Stimulated activated CD4-positive, alpha-beta T cell treated with anti-CD3 and anti-CD28 coated beads, Interleukin-12 subunit alpha, Interleukin-12 subunit beta, amount 100 ng/mL, for 48 hours (primary cell): ENCODE results near the gene NTPCR.

Experiments
- DNase-seq, 3 donors: peaks; one replicate each; pipeline ENCODE4 v3.0.0-alpha.2; 2020; ENCODE audit warnings: low read depth in 2 of 3, low spot score in 1 of 3

The NTPCR gene

GRCh38 chr1:233006108-233006507, 55.7 kb downstream of the NTPCR start:
- DNase-seq, result no peak

- DNase-seq, result no peak
Measured at GRCh38 chr1:233006541-233006973, 56.1 kb downstream of the NTPCR start.

- DNase-seq, result no peak
Measured at GRCh38 chr1:233010146-233010545, 59.7 kb downstream of the NTPCR start.

DNA sequence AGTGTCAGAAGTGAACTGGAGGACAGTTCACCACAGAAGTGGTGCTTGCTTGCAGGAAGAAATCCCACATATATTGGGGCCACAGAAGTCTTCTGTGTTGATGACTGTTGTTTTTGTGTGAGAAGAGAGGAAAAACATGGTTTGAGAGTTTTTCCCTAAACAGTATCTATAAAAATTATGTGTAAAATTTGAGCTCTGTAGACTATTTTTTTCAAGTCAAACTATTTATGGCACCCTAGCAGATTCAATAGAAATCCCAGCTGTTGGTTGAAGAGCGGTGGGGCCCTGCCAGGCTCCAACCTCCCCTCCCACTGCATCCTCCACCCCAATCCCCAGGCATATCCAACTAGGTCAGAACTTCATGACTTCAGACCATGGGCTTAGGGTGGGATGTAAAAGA, 61.6 kb downstream of the NTPCR start:
- no peak for DNase-seq

DNA sequence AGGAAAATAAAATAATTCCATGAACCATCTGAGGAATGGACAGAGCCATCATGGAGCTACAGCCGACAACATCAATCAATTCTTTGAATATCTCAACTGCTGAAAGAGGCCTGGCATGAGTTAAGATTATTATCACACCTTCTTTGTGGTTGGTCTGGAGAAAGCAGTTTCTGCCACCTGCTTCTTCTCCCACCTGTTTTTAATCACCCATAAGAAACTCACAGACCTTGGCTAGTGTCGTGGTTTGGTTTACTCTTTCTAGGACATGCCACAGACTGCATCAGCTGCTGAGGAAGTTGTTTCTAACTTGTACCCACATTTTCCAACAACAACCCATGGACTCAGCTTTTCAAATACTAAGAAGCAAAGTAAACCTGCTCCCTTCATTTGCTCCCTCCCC, 65.6 kb downstream of the NTPCR start:
- DNase-seq, result no peak

DNA sequence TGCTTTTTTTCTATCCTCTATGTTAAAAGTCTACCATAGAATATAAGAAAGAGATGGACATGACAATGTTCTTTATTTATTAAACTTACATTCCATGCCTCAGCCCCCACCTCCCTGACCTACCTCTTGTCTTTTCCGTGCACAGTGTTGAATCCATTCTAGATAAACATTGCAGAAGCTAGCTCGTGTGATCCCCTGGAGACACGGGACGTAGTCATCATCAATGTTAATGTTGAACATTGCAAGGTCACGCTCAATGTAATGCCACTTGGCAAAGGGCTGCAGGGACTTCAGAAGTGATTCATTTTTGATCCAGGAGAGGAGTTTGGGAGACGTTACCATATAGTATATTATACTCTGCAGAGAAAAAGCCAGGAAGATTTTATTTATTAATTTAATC, 66.4 kb downstream of the NTPCR start:
- no peak for DNase-seq

- DNase-seq, result no peak
Measured at GRCh38 chr1:233019083-233019482, 68.7 kb downstream of the NTPCR start.

DNA sequence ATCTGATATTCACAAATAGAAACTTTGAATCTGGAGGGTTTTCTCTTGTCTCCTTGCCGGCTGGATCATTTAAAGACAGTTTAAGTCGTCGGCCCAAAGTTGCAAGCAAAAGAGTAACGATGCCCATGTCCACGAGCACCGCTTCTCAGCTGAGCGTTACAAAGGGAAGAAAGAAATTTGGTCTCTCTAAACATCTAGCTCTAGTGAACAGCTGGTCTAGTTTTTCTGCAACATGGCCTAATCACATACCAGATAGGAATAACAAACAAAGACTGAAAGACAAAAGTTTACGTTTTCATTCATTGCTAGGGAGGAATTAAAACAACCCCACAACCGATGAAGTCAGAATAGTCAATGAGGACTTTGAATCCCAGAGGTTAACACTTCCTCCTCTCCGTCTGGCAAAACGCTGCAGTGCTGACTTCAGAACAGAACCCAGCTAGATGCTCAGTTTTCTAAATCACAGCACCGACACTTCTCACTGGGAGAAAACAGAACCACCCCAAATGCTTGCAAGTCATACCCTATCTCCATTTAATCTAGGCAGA, 69.4 kb downstream of the NTPCR start:
- DNase-seq, result no peak

- DNase-seq, result no peak
Measured at GRCh38 chr1:233020426-233020825, 70.0 kb downstream of the NTPCR start.

DNA sequence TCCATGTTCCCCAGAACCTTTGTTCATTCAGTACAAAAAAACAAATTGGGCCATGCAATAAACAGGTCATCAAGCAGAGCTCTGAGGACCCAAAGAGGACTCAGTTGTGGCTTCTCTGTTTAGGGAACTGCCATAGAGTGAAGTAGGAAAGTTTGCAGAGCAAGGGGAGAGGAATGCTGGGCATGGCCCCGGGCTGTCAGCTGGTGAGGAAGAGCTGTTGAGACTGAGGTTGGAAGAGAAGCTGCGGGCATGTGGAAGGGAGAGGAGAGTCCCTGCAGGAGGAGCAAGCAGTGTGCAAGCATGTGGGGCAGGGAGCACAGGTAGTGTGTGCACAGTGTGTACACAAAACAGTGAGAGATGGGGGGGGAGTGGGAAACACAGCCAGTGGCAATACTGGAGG, 71.8 kb downstream of the NTPCR start:
- DNase-seq, result no peak

- DNase-seq, result no peak
Measured at GRCh38 chr1:233024199-233024598, 73.8 kb downstream of the NTPCR start.

- no peak for DNase-seq
Measured at GRCh38 chr1:233025157-233025556, 74.7 kb downstream of the NTPCR start.

DNA sequence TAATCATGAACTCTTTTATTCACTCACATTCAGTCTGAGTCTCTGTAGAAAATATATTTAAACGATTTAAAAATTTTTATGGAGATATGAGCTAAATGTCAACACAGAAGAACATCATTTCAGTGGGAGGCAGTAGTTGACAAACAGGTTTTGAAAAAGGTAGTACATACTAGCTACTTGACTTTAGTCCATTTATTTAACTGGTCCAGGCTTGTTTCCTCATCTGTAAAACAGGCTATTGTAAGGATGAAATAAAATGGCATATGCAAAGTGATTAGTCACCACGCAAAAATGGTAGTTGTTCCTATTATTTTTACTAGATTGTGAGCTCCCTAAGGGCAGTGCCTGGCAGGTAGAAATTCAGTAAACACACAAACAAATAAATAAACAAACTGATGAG, 75.2 kb downstream of the NTPCR start:
- DNase-seq, result no peak

GRCh38 chr1:233027046-233027445, 76.6 kb downstream of the NTPCR start:
- DNase-seq, result no peak

GRCh38 chr1:233031521-233031920, 81.1 kb downstream of the NTPCR start:
- DNase-seq, result no peak

- no peak for DNase-seq
Measured at GRCh38 chr1:233032916-233033315, 82.5 kb downstream of the NTPCR start.

GRCh38 chr1:233033361-233033760, 83.0 kb downstream of the NTPCR start:
- DNase-seq, result no peak
